GM20000 (cell line): ENCODE results near the gene NXNL1.
"Not testable (repeated sequence)": the region's sequence is repeated elsewhere in the genome, so short reads cannot be mapped to it uniquely, and the experiment has no call there.

ENCODE experiments used
- DNase-seq: peaks from one replicate; pipeline ENCODE4 v3.0.0; 2012; ENCODE audit warnings: low spot score
- TF ChIP-seq, protein P1 (sequence below): IDR thresholded peaks from 2 replicates; pipeline ENCODE4 v1.5.1; 2012; ENCODE audit warnings: mild to moderate bottlenecking, control low read depth; ENCODE audit errors: extremely low read depth, missing control alignments

NXNL1 gene, protein sequence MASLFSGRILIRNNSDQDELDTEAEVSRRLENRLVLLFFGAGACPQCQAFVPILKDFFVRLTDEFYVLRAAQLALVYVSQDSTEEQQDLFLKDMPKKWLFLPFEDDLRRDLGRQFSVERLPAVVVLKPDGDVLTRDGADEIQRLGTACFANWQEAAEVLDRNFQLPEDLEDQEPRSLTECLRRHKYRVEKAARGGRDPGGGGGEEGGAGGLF

DNA sequence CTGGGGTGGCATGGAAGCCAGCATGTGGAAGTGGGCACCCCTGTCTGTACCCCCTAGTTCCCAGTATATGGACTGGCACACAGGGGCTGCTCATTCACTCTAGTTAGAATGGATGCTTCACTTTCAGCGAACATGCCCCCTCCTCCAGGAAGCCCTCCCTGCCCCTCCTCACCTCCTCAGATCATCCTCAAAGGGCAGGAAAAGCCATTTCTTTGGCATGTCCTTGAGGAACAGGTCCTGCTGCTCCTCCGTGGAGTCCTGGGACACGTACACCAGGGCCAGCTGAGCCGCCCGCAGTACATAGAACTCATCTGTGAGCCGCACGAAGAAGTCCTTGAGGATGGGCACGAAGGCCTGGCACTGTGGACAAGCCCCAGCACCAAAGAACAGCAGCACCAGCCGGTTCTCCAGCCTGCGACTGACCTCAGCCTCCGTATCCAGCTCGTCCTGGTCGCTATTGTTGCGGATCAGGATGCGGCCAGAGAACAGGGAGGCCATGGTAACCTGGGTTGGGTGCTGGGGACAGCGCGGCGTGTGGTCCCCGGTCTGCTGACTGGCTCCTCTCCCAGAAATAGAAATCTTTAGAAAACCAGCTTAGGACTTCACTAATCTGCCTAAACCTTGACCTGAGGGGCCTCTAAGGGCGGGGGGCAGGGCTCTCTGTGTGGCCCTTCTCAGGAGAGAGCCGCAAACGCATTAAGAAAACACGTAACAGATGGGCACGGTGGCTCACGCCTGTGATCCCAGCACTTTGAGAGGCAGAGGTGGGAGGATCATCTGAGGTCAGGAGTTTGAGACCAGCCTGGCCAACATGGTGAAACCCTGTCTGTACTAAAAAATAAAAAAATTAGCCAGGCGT is at the start of gene NXNL1:
Gene NXNL1 (minus strand): TSS at position 555 of the 859 bp plus-strand sequence. CDS start 57 bp downstream, at position 498.
- DNase-seq: no peak
- TF ChIP-seq, protein P1, sequence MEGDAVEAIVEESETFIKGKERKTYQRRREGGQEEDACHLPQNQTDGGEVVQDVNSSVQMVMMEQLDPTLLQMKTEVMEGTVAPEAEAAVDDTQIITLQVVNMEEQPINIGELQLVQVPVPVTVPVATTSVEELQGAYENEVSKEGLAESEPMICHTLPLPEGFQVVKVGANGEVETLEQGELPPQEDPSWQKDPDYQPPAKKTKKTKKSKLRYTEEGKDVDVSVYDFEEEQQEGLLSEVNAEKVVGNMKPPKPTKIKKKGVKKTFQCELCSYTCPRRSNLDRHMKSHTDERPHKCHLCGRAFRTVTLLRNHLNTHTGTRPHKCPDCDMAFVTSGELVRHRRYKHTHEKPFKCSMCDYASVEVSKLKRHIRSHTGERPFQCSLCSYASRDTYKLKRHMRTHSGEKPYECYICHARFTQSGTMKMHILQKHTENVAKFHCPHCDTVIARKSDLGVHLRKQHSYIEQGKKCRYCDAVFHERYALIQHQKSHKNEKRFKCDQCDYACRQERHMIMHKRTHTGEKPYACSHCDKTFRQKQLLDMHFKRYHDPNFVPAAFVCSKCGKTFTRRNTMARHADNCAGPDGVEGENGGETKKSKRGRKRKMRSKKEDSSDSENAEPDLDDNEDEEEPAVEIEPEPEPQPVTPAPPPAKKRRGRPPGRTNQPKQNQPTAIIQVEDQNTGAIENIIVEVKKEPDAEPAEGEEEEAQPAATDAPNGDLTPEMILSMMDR: no peak

DNA sequence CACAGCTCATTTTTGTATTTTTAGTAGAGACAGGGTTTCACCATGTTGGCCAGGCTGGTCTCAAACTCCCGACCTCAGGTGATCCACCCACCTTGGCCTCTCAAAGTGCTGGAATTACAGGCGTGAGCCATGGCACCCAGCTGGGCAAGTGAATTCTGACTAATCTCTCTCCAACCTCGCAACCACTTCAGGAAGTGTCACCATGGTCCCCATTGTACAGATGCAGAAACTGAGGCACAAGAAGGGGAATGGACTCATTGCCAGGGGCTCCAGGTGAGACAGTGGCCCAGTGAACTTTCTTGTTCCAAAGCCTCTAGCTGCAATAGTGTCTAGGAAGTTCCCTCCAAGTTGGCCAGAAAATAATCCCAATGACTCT is 47.8 kb upstream of the NXNL1 start:
- not testable (repeated sequence) for DNase-seq

DNA sequence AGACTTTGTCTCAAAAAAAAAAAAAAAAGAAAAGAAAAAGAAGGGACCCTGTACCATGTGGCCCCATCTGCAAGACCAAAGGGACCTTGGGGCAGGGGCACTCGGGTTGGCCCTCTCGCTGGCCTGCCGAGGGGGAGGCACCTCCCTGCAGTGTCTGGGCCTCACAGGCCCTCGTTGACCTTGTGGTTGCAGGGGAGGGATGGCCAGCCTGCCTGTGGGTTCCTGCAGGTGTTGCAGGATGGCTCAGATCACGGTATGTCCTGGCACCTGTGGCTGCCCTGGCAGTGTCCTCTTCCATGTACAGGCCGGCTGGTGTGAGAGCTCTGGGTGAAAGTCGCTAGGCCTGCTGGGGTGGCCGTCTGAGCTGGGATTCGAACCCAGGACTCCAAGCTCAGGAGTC is 46.0 kb upstream of the NXNL1 start:
- no peak for DNase-seq
- TF ChIP-seq, protein P1: no peak

DNA sequence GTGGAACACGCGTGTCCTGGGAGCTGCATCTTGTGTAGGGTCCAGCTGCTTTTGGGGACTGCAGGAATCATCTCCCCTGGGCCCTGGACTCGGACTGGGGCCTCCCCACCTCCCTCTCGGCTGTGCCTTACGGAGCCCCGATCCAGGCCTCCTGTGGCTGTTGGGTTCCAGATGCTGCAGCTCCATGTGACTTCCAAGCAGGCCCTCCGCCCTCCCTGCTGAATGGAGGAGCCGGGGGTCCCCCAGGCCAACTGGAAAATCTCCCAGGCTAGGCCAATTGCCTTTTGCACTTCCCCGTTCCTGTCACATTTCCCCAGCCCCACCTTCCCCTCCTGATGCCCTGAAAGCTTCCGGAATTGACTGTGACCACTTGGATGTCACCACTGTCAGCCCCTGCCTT is 44.5 kb upstream of the NXNL1 start:
- TF ChIP-seq, protein P1: no peak
- no peak for DNase-seq

DNA sequence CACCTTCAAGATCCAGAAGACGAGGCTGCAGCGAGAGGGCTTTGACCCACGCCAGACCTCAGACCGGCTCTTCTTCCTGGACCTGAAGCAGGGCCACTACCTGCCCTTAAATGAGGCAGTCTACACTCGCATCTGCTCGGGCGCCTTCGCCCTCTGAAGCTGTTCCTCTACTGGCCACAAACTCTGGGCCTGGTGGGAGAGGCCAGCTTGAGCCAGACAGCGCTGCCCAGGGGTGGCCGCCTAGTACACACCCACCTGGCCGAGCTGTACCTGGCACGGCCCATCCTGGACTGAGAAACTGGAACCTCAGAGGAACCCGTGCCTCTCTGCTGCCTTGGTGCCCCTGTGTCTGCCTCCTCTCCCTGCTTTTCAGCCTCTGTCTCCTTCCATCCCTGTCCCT is 43.7 kb upstream of the NXNL1 start:
- DNase-seq: no peak
- TF ChIP-seq, protein P1: no peak

DNA sequence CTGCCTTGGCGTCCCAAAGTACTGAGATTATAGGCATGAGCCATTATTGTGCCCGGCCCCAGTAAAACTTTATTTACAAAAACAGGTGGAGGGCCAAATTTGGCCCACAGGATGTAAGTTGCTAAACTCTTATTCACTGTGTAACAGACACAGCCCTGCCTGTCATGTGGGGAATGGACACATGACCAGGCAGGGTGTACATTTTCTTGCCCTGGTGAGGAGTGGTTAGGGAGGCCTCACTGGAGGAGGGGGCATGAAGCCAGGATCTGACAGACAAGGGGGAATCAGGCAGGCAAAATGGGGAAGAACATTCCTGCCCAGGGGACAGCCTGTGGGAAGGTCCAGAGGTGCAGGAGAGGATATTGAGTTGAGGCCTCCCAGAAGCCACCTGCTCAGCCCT is 43.3 kb upstream of the NXNL1 start:
- DNase-seq: no peak
- TF ChIP-seq, protein P1: no peak

DNA sequence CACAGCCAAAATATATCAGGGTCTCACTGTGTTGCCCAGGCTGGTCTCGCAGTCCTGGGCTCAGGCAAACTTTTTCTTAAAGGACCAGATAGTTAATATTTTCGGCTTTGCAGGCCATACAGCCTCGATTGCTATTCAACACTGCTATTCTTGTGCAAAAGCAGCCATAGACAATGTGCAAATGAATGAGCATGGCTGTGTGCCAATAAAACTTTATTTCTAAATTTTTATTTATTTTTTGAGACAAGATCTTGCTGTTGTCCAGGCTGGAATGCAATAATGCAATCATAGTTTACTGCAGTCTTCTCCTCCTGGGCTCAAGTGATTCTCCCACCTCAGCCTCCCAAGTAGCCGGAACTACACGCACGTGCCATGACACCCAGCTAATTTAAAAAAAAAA is 42.5 kb upstream of the NXNL1 start:
- no peak for DNase-seq
- TF ChIP-seq, protein P1: no peak
